ENCODE results near the gene GRIK2. TPM values are rescaled to one million over a fixed set of nuclear protein-coding genes. Genes with fewer than 3 reads are reported as not detected.

GRIK2 gene
- total RNA-seq, 3 donors from 2014 or later: 1.3 to 1.8 (median 1.5) TPM

- no peak for TF ChIP-seq CTCF (IDR thresholded peaks at IDR 0.05)
- no peak overlapping the region for H3K4me3 ChIP-seq
- DNase-seq (no peak), ATAC-seq (no peak)
- intact Hi-C loops (cut with DNase I, micrococcal nuclease): no loop called here
- no peaks in the 10 kb centered on the region for H3K4me1 ChIP-seq (ENCODE audit: low read depth)
- no peaks in the 10 kb centered on the region for H3K36me3 ChIP-seq (ENCODE audit: low read depth)
- no peaks in the 10 kb centered on the region for H3K9me3 ChIP-seq
Measured at GRCh38 chr6:101531538-101531937, 138.0 kb downstream of the GRIK2 start.

- no peaks in the 10 kb centered on the region for H3K36me3 ChIP-seq (ENCODE audit: low read depth)
- ATAC-seq (no peak), DNase-seq (no peak)
- H3K4me3 ChIP-seq: no peak overlapping the region
- no peak for TF ChIP-seq CTCF (IDR thresholded peaks at IDR 0.05)
- intact Hi-C loops (cut with DNase I, micrococcal nuclease): no loop called here
- no peaks in the 10 kb centered on the region for H3K4me1 ChIP-seq (ENCODE audit: low read depth)
- H3K9me3 ChIP-seq: no peaks in the 10 kb centered on the region
Measured at GRCh38 chr6:101534386-101534785, 140.9 kb downstream of the GRIK2 start.

DNA sequence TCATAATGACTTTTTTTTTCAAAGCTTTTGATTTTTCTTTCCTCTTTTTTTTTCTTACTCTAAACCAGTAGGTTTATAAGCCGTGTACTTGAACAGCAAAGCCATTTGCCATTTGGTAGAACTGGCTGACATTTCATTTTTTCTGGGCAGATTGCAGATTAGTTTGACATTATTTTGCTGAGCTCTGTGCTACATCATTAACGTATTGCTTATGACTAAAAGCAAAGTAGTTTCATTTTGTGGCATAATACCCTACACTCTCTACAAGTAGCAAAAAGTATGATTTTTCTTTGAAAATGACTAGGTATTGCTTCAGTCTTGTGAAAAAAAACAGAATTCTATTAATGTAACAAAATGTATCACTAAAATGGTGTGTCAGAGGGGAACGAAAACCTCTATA, 141.3 kb downstream of the GRIK2 start:
- DNase-seq (no peak), ATAC-seq (no peak)
- Histone ChIP-seq H3K4me3 (no peak overlapping the region), H3K36me3 (ENCODE audit: low read depth) (no peaks in the 10 kb centered on the region), H3K4me1 (ENCODE audit: low read depth) (no peaks in the 10 kb centered on the region), H3K9me3 (no peaks in the 10 kb centered on the region)
- intact Hi-C loops (cut with DNase I, micrococcal nuclease): no loop called here
- TF ChIP-seq CTCF (IDR thresholded peaks at IDR 0.05): no peak

GRCh38 chr6:101537753-101538316, 144.3 kb downstream of the GRIK2 start:
- no peak for ATAC-seq
- no peaks in the 10 kb centered on the region for H3K4me1 ChIP-seq (ENCODE audit: low read depth)
- intact Hi-C loops (cut with DNase I, micrococcal nuclease): no loop called here
- no peak for DNase-seq
- no peak overlapping the region for H3K4me3 ChIP-seq
- no peaks in the 10 kb centered on the region for H3K9me3 ChIP-seq
- TF ChIP-seq CTCF (IDR thresholded peaks at IDR 0.05): no peak
- no peaks in the 10 kb centered on the region for H3K36me3 ChIP-seq (ENCODE audit: low read depth)

GRCh38 chr6:101539510-101540245, 146.2 kb downstream of the GRIK2 start:
- no peaks in the 10 kb centered on the region for H3K9me3 ChIP-seq
- ATAC-seq (no peak), DNase-seq (no peak)
- no peaks in the 10 kb centered on the region for H3K4me1 ChIP-seq (ENCODE audit: low read depth)
- intact Hi-C loops (cut with DNase I, micrococcal nuclease): no loop called here
- no peaks in the 10 kb centered on the region for H3K36me3 ChIP-seq (ENCODE audit: low read depth)
- TF ChIP-seq CTCF (IDR thresholded peaks at IDR 0.05): no peak
- no peak overlapping the region for H3K4me3 ChIP-seq
